G401.6 (cell line): Measurements from ENCODE around the gene ZC3HAV1.
"Not testable (repeated sequence)": the region's sequence is repeated elsewhere in the genome, so short reads cannot be mapped to it uniquely, and the experiment has no call there.

Experiments
- FAIRE-seq: peaks from 2 replicates; lab custom pipeline; 2012; peaks lifted over from hg19 to GRCh38; lab: Jason Lieb, UNC

ZC3HAV1 gene

GRCh38 chr7:139109188-139109982 is at the start of gene ZC3HAV1:
Gene ZC3HAV1, minus strand, starts transcription at chr7:139109720. Its CDS starts 389 bp downstream, at chr7:139109331.
- FAIRE-seq: no peak

DNA sequence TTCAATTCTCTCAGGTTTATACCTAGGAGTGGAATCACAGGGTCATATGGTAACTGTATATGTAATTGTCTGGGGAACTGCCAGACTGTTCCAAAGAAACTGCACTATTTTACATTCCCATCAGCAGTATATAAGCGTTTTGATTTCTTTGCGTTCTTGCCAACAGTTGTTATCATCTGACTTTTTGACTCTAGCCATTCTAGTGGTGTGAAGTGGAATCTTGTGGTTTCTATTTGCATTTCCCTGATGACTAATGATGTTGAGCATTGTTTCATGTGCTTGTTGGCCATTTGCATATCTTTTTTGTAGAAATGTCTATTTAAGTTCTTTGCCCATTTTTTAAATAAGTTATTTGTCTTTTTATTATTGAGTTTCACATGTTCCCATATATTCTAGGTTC is 44.3 kb upstream of the ZC3HAV1 start:
- FAIRE-seq: no peak

- no peak for FAIRE-seq
Measured at GRCh38 chr7:139152149-139152548, 42.6 kb upstream of the ZC3HAV1 start.

- no peak for FAIRE-seq
Measured at GRCh38 chr7:139139150-139139549, 29.6 kb upstream of the ZC3HAV1 start.

DNA sequence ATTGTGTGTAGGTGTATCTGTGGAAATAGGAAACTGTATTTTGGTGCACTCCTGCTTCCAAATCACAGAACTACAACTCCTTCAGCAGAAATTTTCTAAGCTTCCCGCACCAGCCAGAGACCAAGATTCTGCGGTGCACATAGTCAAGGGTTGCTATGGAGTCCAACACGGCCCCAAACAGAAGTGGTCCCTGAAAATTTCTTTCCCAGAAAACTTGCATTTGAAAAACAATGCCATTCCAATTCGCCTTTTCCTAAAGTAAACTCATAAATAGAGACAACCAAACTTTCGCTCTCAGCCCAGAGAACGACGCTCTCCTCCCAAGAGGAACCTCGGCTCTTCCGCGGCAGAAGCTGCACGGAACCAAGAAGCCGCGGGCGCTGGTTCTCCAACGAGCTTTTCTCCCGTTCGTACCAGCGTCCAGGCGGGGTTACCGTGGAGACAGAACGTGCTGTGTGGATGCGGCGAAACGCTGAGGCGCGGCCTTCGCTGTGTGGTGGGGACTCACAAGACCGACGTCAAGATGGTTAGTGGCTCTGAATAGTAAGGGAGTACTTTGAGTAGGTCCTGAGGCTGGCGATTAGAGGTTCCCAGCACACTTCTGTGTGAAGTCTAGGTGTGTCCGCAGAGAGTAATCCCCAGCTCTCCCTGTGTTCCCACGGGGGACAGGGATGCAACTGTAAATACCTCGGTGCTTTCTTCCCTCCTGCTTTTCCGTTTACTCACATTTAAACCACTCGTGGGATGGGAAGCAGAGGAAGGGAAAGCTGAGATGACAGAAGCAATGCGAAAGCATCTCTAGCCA is 24.0 kb upstream of the ZC3HAV1 start:
- no peak for FAIRE-seq

DNA sequence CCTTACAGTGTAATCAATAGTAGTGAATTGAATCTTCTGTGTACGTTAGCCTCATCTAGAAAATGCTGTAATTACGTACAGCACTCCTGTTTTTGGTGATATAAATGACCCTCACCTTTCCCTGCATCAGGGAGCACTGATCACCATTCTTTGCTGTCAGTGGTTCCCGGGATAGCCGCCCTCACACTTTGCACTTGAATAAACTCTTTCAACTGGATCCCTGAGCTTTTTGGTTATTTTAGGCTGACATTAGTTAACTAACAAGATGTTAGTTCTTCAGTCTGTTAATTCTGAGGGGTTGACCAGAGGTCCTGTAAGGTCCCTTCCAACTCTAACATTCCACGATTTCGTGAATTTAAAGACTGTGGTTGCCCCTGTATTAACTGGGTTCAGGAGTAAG is 23.4 kb upstream of the ZC3HAV1 start:
- FAIRE-seq: no peak

- no peak for FAIRE-seq
Measured at GRCh38 chr7:139131601-139132041, 22.1 kb upstream of the ZC3HAV1 start.

DNA sequence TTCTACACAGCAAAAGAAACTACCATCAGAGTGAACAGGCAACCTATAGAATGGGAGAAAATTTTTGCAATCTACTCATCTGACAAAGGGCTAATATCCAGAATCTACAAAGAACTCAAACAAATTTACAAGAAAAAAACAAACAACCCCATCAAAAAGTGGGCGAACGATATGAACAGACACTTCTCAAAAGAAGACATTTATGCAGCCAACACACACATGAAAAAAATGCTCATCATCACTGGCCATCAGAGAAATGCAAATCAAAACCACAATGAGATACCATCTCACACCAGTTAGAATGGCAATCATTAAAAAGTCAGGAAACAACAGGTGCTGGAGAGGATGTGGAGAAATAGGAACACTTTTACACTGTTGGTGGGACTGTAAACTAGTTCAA is 20.3 kb upstream of the ZC3HAV1 start:
- FAIRE-seq: not testable (repeated sequence)

DNA sequence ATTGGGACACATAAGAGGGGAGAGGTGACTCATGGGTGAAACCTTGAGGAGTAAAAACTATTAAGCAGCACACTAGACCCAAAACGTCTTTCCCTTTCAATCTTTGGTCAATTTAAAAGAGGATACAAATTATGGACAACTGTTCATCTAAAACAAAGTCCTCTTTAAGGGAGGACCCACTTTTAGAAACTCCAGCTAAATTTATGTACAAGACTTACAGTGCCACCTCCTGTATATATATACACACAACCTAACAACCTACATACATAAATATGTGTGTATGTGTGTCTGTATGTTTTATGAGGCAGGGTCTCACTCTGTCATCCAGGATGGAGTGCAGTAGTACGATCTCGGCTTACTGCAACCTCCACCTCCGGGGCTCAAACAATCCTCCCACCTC is 18.1 kb upstream of the ZC3HAV1 start:
- FAIRE-seq: no peak

- no peak for FAIRE-seq
Measured at GRCh38 chr7:139125657-139126056, 16.1 kb upstream of the ZC3HAV1 start.

GRCh38 chr7:139124995-139125394 is 15.5 kb upstream of the ZC3HAV1 start:
- FAIRE-seq: not testable (repeated sequence)

GRCh38 chr7:139124084-139124914 is 14.8 kb upstream of the ZC3HAV1 start:
- no peak for FAIRE-seq

DNA sequence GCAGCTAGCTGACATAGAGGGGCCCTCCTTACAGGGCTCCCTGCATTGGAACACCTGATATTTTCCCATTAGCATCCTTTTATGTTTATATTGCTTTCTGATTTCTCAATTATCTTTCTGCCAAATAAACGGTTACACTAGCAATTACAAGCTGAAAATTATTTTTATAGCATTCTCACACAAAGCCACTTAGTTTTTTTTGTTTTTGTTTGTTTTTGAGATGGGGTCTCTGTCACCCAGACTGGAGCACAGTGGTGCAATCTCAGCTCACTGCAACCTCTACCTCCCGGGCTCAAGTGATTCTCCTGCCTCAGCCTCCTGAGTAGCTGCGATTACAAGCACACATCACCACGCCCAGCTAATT is 9.9 kb upstream of the ZC3HAV1 start:
- no peak for FAIRE-seq

DNA sequence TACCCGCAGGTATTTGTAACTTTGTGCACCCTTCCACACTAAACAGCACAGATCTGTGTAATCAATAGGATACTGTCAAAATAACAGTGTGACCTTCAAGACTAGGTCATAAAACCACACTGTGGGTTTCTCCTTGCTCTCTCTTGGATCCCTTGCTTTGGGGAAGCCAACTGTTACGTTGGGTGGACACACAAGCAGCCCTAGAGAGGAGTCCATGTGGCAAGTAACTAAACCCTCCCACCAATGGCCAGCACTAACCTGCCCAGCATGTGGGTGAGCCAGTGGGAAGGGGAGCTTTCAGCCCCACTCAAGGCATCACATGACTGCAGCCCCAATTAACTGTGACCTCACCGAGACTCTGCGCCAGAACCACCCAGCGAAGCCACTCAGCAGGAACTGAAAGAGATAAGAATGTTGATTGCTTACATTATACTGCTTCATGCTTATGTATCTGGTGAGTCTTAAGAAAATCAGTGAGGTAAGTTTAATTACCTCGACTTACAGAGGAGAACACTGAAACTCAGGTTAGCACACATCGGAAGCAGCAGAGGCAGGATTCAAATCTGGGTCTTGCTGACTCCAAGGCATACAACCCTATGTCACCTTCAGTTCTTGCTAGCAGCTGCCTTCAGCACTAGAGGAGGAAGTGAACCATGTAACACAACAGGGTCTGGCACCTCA is 9.4 kb upstream of the ZC3HAV1 start:
- no peak for FAIRE-seq

DNA sequence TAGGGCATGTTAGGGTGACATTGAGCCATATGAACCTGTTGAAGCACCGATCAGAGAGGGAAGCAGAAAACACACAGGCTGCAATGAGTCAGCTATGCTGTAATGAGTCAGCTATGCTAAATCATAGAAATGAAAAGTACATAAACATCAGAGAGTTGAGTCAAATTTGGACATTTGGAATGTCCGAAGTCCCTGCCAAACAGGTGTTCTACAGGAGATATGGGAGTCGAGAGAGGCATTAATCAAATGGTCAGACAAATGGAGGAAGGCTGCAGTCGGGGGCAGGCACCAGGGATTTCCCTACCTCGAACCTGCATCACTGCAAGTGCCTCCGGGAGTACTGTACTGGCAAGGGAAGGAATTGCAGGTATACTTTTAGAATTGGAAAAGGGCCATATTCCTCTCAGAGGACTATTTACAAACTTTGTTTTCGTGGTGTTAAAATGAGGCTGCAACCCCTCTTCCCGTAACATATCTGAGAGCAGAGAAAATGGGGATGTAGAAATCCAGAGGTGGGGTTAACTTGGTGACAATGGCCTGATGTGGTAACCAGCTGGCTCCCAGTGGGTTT is 8.8 kb upstream of the ZC3HAV1 start:
- FAIRE-seq: no peak

DNA sequence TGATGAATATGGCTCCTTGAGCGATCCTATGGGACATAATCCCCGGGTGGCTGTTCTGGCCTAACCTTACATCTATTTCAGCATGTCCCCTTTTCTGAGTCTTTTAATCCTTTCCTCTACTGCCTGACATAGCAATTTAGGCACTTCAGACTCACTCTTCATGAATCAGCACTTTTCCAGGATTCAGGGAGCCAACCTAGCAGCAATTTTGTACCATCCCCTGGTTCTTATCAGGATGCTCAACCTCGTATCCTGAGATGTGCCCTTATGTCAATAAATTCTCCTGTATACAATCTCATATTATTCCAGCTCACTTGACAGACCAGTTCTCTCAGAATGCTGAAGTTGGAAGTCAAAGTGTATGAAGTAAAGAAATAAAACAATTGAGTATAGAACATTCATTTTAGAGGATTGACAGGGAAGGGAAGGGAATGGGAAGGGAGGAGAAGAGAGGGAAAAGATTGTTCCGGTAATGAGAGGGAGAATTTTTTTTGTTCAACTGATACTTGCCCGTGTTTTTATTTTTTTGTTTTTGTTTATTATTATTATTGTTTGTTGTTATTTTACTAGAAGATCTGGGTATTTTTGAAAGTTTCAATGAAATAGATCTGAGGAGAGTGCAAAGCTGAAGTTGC is 8.2 kb upstream of the ZC3HAV1 start:
- no peak for FAIRE-seq

GRCh38 chr7:139116999-139117398 is 7.5 kb upstream of the ZC3HAV1 start:
- no peak for FAIRE-seq

DNA sequence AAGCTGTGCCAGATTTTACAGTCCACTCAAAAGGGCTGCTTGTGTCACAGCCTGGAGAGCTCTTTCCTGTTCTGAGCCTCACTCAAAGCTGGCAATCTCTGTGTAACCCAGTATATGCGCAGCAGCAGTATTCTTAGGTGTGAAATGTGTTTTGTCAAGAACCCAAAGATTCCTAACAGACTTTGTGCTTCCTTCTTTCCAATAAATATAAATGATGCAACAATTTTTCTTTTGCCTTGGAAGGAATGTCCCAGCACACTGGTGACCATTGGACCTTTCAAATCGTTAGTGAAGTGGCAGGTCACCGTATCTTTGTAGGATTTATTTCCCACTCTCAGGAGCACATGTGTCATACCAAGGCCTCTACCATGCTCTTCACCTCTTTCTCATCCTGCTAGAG is 5.6 kb upstream of the ZC3HAV1 start:
- no peak for FAIRE-seq

- no peak for FAIRE-seq
Measured at GRCh38 chr7:139114585-139114984, 5.1 kb upstream of the ZC3HAV1 start.

GRCh38 chr7:139114018-139114417 is 4.5 kb upstream of the ZC3HAV1 start:
- FAIRE-seq: no peak

- FAIRE-seq: no peak
Measured at GRCh38 chr7:139112741-139113250, 3.3 kb upstream of the ZC3HAV1 start.
